KMS-11 (cell line): ENCODE data around the gene SYAP1.

Experiments used
- H2AFZ ChIP-seq: fragments of 200-600 bp; sonication (generic); 2 replicates; pipeline ENCODE4 v1.6.1; 2016; ENCODE audit warnings: antibody characterized with exemption, mixed run types, low read depth
- H3K27ac ChIP-seq: fragments of 200-600 bp; sonication (generic); 2 replicates; pipeline ENCODE4 v1.6.1; 2016; ENCODE audit warnings: mild to moderate bottlenecking, mixed run types
- H3K27me3 ChIP-seq: fragments of 200-600 bp; sonication (generic); 2 replicates; pipeline ENCODE4 v1.6.1; 2017; ENCODE audit warnings: mild to moderate bottlenecking, low read depth, mixed run types, moderate library complexity; ENCODE audit not compliant: insufficient read depth
- H3K36me3 ChIP-seq: fragments of 200-600 bp; sonication (generic); 2 replicates; pipeline ENCODE4 v1.6.1; 2017; ENCODE audit warnings: mild to moderate bottlenecking, mixed run types; ENCODE audit not compliant: insufficient read depth
- H3K4me1 ChIP-seq: fragments of 200-600 bp; sonication (generic); 2 replicates; pipeline ENCODE4 v1.6.1; 2016; ENCODE audit warnings: mild to moderate bottlenecking, low read depth, mixed run types; ENCODE audit not compliant: poor library complexity, severe bottlenecking
- H3K4me2 ChIP-seq: fragments of 200-600 bp; sonication (generic); 2 replicates; pipeline ENCODE4 v1.7.0; 2016; ENCODE audit warnings: mild to moderate bottlenecking, mixed run types
- H3K4me3 ChIP-seq: fragments of 200-600 bp; sonication (generic); IDR thresholded peaks from 2 replicates; pipeline ENCODE4 v1.6.1; 2017; ENCODE audit warnings: low read depth, low read length, mixed read lengths; ENCODE audit not compliant: insufficient read depth
- H3K79me2 ChIP-seq: fragments of 200-600 bp; sonication (generic); 2 replicates; pipeline ENCODE4 v1.6.1; 2016; ENCODE audit warnings: low read depth, mixed run types; ENCODE audit not compliant: insufficient read depth
- H3K9ac ChIP-seq: fragments of 200-600 bp; sonication (generic); 2 replicates; pipeline ENCODE4 v1.6.1; 2016; ENCODE audit warnings: mild to moderate bottlenecking, mixed run types
- H4K20me1 ChIP-seq: fragments of 200-600 bp; sonication (generic); 2 replicates; pipeline ENCODE4 v1.6.1; 2016; ENCODE audit warnings: mild to moderate bottlenecking, mixed run types; ENCODE audit not compliant: insufficient read depth
- CTCF ChIP-seq: fragments of 200-600 bp; sonication (generic); conservative IDR thresholded peaks from 2 replicates; pipeline ENCODE4 v1.6.1; 2017; ENCODE audit warnings: low read depth, mild to moderate bottlenecking, antibody characterized with exemption, low read length, moderate library complexity, mixed read lengths

Gene SYAP1

GRCh38 chrX:16765594-16765993 is 46.2 kb downstream of the SYAP1 start:
- no peaks in the 10 kb centered on the region for H3K79me2 ChIP-seq
- H4K20me1 ChIP-seq: no peaks in the 10 kb centered on the region
- no peak overlapping the region for H3K27ac ChIP-seq
- H3K27me3 ChIP-seq: no peaks in the 10 kb centered on the region
- TF ChIP-seq CTCF: no peak
- no peak overlapping the region for H3K4me2 ChIP-seq
- H3K4me1 ChIP-seq: no peaks in the 10 kb centered on the region
- H3K4me3 ChIP-seq: no peak overlapping the region
- no peaks in the 10 kb centered on the region for H3K36me3 ChIP-seq
- no peak overlapping the region for H2AFZ ChIP-seq
- no peak overlapping the region for H3K9ac ChIP-seq

- H3K36me3 ChIP-seq: no peaks in the 10 kb centered on the region
- H3K79me2 ChIP-seq: no peaks in the 10 kb centered on the region
- no peak overlapping the region for H2AFZ ChIP-seq
- no peaks in the 10 kb centered on the region for H3K4me1 ChIP-seq
- H3K9ac ChIP-seq: no peak overlapping the region
- H4K20me1 ChIP-seq: no peaks in the 10 kb centered on the region
- no peaks in the 10 kb centered on the region for H3K27me3 ChIP-seq
- no peak overlapping the region for H3K27ac ChIP-seq
- H3K4me2 ChIP-seq: no peak overlapping the region
- no peak for TF ChIP-seq CTCF
- no peak overlapping the region for H3K4me3 ChIP-seq
These were observed 51.6 kb downstream of the SYAP1 start for GRCh38 chrX:16770970-16771482.

- Histone ChIP-seq H3K79me2 (no peaks in the 10 kb centered on the region), H2AFZ (no peak overlapping the region), H3K4me2 (no peak overlapping the region), H3K4me1 (no peaks in the 10 kb centered on the region), H3K9ac (no peak overlapping the region), H3K27ac (no peak overlapping the region), H3K27me3 (no peaks in the 10 kb centered on the region), H4K20me1 (no peaks in the 10 kb centered on the region), H3K36me3 (no peaks in the 10 kb centered on the region), H3K4me3 (no peak overlapping the region)
- no peak for TF ChIP-seq CTCF
These were observed 52.3 kb downstream of the SYAP1 start for GRCh38 chrX:16771483-16772398.

GRCh38 chrX:16772460-16772859 is 53.0 kb downstream of the SYAP1 start:
- H3K27ac ChIP-seq: no peak overlapping the region

More at GRCh38 chrX:16772460-16772859, 53.0 kb downstream of the SYAP1 start:
- H3K79me2 ChIP-seq: no peaks in the 10 kb centered on the region
- no peaks in the 10 kb centered on the region for H3K36me3 ChIP-seq
- no peak overlapping the region for H3K4me3 ChIP-seq
- H3K4me2 ChIP-seq: no peak overlapping the region
- no peaks in the 10 kb centered on the region for H3K4me1 ChIP-seq
- no peaks in the 10 kb centered on the region for H3K27me3 ChIP-seq
- H2AFZ ChIP-seq: no peak overlapping the region
- H4K20me1 ChIP-seq: no peaks in the 10 kb centered on the region
- no peak overlapping the region for H3K9ac ChIP-seq
- no peak for TF ChIP-seq CTCF
